A549 (cell line): ENCODE data around the gene OSBPL2. TPM values are rescaled to one million over a fixed set of nuclear protein-coding genes. Genes with fewer than 3 reads are reported as not detected.

Experiments used
- ATAC-seq, 2 experiments: fragments of 200-7000 bp in 1 of 2; fragments of >200 bp in 1 of 2; cut with Nextera tagmentation in 1 of 2; cut with Tn5 transposase in 1 of 2; 3 replicates each; pipeline versions ENCODE4 v1.8.0 to v1.9.1; 2018 to 2020; ENCODE audit warnings: mild to moderate bottlenecking in 1 of 2, moderate library complexity in 1 of 2
- CTCF ChIA-PET: fragments of 300-600 bp; sonication (Branson Sonifier 250); formaldehyde crosslinking; extraction: SDS; loops from one replicate; lab custom pipeline; 2021; ENCODE audit warnings: antibody characterized with exemption, inconsistent platforms; lab: Yijun Ruan, JAX
- POLR2A ChIA-PET: fragments of 350-600 bp; formaldehyde crosslinking; extraction: SDS; loops from one replicate; lab custom pipeline; 2021; ENCODE audit warnings: antibody characterized with exemption, inconsistent platforms; lab: Yijun Ruan, JAX
- DNase-seq, 2 experiments: peaks; one replicate each; pipeline versions ENCODE4 v3.0.0 to v3.0.0-alpha.2; 2011 to 2016; ENCODE audit warnings: low read depth in 1 of 2, low spot score in 1 of 2
- FAIRE-seq: peaks from 2 replicates; lab custom pipeline; 2011; peaks lifted over from hg19 to GRCh38; lab: Jason Lieb, UNC
- H3K27ac ChIP-seq, 2 experiments: fragments of >200 bp; sonication (Bioruptor Twin); formaldehyde crosslinking; 3 replicates each; pipeline ENCODE4 v1.5.1; 2016 to 2017
- H3K4me1 ChIP-seq: fragments of >200 bp; sonication (Bioruptor Twin); formaldehyde crosslinking; 3 replicates; pipeline ENCODE4 v1.6.1; 2016
- H3K4me2 ChIP-seq: fragments of >200 bp; sonication (Bioruptor Twin); formaldehyde crosslinking; 3 replicates; pipeline ENCODE4 v1.6.1; 2016
- H3K4me3 ChIP-seq: fragments of >200 bp; sonication (Bioruptor Twin); formaldehyde crosslinking; 3 replicates; pipeline ENCODE4 v1.5.1; 2016
- H3K9me3 ChIP-seq: fragments of >200 bp; sonication (Bioruptor Twin); formaldehyde crosslinking; 3 replicates; pipeline ENCODE4 v1.6.1; 2016
- ATOH8 ChIP-seq: fragments of 250-450 bp; sonication (Bioruptor Pico); IDR thresholded peaks from 2 replicates; pipeline ENCODE4 v1.5.0; 2020; ENCODE audit warnings: low read depth, mild to moderate bottlenecking, moderate library complexity
- CBX2 ChIP-seq: fragments of 200-600 bp; sonication (generic); IDR thresholded peaks from 2 replicates; pipeline ENCODE4 v1.6.1; 2016; ENCODE audit warnings: low read depth, mild to moderate bottlenecking, borderline replicate concordance
- CBX8 ChIP-seq: fragments of 200-600 bp; sonication (generic); IDR thresholded peaks from 2 replicates; pipeline ENCODE4 v1.6.1; 2016
- CEBPB ChIP-seq, 2 experiments: fragments of >200 bp in 1 of 2; sonication (Bioruptor Twin) in 1 of 2; formaldehyde crosslinking in 1 of 2; IDR thresholded peaks; 2 replicates each; pipeline ENCODE4 v1.6.1; 2012 to 2016
- CHD4 ChIP-seq: fragments of 200-600 bp; sonication (generic); IDR thresholded peaks from 2 replicates; pipeline ENCODE4 v1.6.1; 2016; ENCODE audit warnings: antibody characterized with exemption, mild to moderate bottlenecking, borderline replicate concordance
- EHF ChIP-seq: fragments of 250-450 bp; sonication (Bioruptor Pico); IDR thresholded peaks from 2 replicates; pipeline ENCODE4 v1.5.0; 2020; ENCODE audit warnings: mild to moderate bottlenecking
- ESRRA ChIP-seq: fragments of 150-350 bp; IDR thresholded peaks from 2 replicates; pipeline ENCODE4 v1.6.1; 2014; ENCODE audit warnings: mild to moderate bottlenecking, low read length, borderline replicate concordance
- FOSB ChIP-seq: fragments of 250-450 bp; sonication (Bioruptor Pico); IDR thresholded peaks from 2 replicates; pipeline ENCODE4 v1.5.0; 2020; ENCODE audit warnings: mild to moderate bottlenecking, moderate library complexity
- FOSL2 ChIP-seq, 2 experiments: fragments of 450-650 bp in 1 of 2; fragments of >200 bp in 1 of 2; sonication (Bioruptor Twin) in 1 of 2; formaldehyde crosslinking; IDR thresholded peaks; 2 replicates each; pipeline versions ENCODE4 v1.5.0 to v1.6.1; 2016 to 2020; ENCODE audit warnings: mild to moderate bottlenecking in 1 of 2, moderate library complexity in 1 of 2
- HMGXB4 ChIP-seq: fragments of 250-450 bp; sonication (Bioruptor Pico); IDR thresholded peaks from 2 replicates; pipeline ENCODE4 v1.5.0; 2021; ENCODE audit warnings: mild to moderate bottlenecking, moderate library complexity, borderline replicate concordance
- JUN ChIP-seq, 2 experiments: fragments of >200 bp; sonication (Bioruptor Twin); formaldehyde crosslinking; IDR thresholded peaks; 2 replicates in 1 of 2; 3 replicates in 1 of 2; pipeline ENCODE4 v1.6.1; 2016 to 2017
- MAFK ChIP-seq: fragments of 450-650 bp; IDR thresholded peaks from 2 replicates; pipeline ENCODE4 v1.6.1; 2014; ENCODE audit not compliant: partially characterized antibody
- MAX ChIP-seq: IDR thresholded peaks from 2 replicates; pipeline ENCODE4 v1.6.1; 2012
- MAZ ChIP-seq: fragments of 150-350 bp; IDR thresholded peaks from 2 replicates; pipeline ENCODE4 v1.6.1; 2014; ENCODE audit warnings: antibody characterized with exemption, low read depth, low read length, borderline replicate concordance
- NPAS2 ChIP-seq: fragments of 250-450 bp; sonication (Bioruptor Pico); IDR thresholded peaks from 2 replicates; pipeline ENCODE4 v1.8.0; 2022; ENCODE audit warnings: mild to moderate bottlenecking, moderate library complexity, borderline replicate concordance
- NR3C1 ChIP-seq: fragments of >200 bp; sonication (Bioruptor Twin); formaldehyde crosslinking; IDR thresholded peaks from 3 replicates; pipeline ENCODE4 v1.6.1; 2017
- POLR2A ChIP-seq: IDR thresholded peaks from 2 replicates; pipeline ENCODE4 v1.6.1; 2012; ENCODE audit warnings: mild to moderate bottlenecking, low read length
- POLR2AphosphoS2 ChIP-seq: conservative IDR thresholded peaks from 2 replicates; pipeline ENCODE4 v1.6.1; 2012; ENCODE audit warnings: low read length, improper control_type of control experiment, inconsistent platforms
- RNF2 ChIP-seq: fragments of 200-600 bp; sonication (generic); IDR thresholded peaks from 2 replicates; pipeline ENCODE4 v1.6.1; 2016; ENCODE audit warnings: low read depth, mild to moderate bottlenecking, antibody characterized with exemption, moderate library complexity, borderline replicate concordance
- SMC3 ChIP-seq: fragments of >200 bp; sonication (Bioruptor Twin); formaldehyde crosslinking; IDR thresholded peaks from 3 replicates; pipeline ENCODE4 v1.6.1; 2018; ENCODE audit warnings: inconsistent platforms
- SREBF2 ChIP-seq: fragments of 450-650 bp; IDR thresholded peaks from 2 replicates; pipeline ENCODE4 v1.6.1; 2014; ENCODE audit warnings: mild to moderate bottlenecking, moderate library complexity
- USF2 ChIP-seq: fragments of 450-650 bp; IDR thresholded peaks from 2 replicates; pipeline ENCODE4 v1.6.1; 2014; ENCODE audit warnings: antibody characterized with exemption
- ZFP36 ChIP-seq: fragments of 450-650 bp; IDR thresholded peaks from 2 replicates; pipeline ENCODE4 v1.6.1; 2014; ENCODE audit warnings: borderline replicate concordance; ENCODE audit not compliant: partially characterized antibody
- ZNF302 ChIP-seq: fragments of 250-450 bp; sonication (Bioruptor Pico); IDR thresholded peaks from 2 replicates; pipeline ENCODE4 v1.9.0; 2021; ENCODE audit warnings: inconsistent platforms, mild to moderate bottlenecking, moderate library complexity
- WGBS: methylation state at CpG from one replicate; pipeline ENCODE4 v1.1.6; 2017; ENCODE audit errors: missing lambda C conversion rate; 5-methylcytosine and 5-hydroxymethylcytosine counted together
- polyA plus RNA-seq, 4 experiments: library from polyadenylated mRNA; depleted of rRNA in 3 of 4; stranded (reverse); fragments of >200 nt; fragmentation: RNase III in 1 of 4; extraction: RNeasy Plus Mini Kit Qiagen cat#74134 plus additional on column Dnase treatment in 1 of 4; gene quantifications; 2 replicates in 3 of 4; 3 replicates in 1 of 4; pipeline ENCODE4 v1.2.3, GENCODE V29; 2011 to 2017
- TF ChIP-seq, protein P1 (sequence below): IDR thresholded peaks from 2 replicates; pipeline ENCODE4 v1.6.1; 2012
- TF ChIP-seq, protein P2 (sequence below): fragments of >200 bp; sonication (Bioruptor Twin); formaldehyde crosslinking; IDR thresholded peaks from 2 replicates; pipeline ENCODE4 v1.6.1; 2016
- TF ChIP-seq, protein P3 (sequence below): fragments of 150-350 bp; IDR thresholded peaks from 2 replicates; pipeline ENCODE4 v1.6.1; 2014; ENCODE audit warnings: low read depth, mild to moderate bottlenecking, low read length
- TF ChIP-seq, protein P4 (sequence below): IDR thresholded peaks from 2 replicates; pipeline ENCODE4 v1.6.1; 2012; ENCODE audit warnings: low read depth, borderline replicate concordance

The OSBPL2 gene
- polyA plus RNA-seq, 2 of the 4 experiments (the other 2 are of a cell fraction) = 14.6 to 14.8 TPM

- no peak overlapping the region for H3K4me2 ChIP-seq
- CTCF ChIA-PET = interaction anchor here (0.7 to 2.3 kb wide), 4 partner anchors 13 to 23 kb away, joined by 3 to 7 read pairs (median 4); no protein-coding TSS in a partner anchor
- WGBS = 93% methylated on average over 5 of the region's 8 CpGs
- DNase-seq (no peak), ATAC-seq (no peak), FAIRE-seq (no peak)
- no peak overlapping the region for H3K27ac ChIP-seq
- H3K4me1 ChIP-seq = no peaks in the 10 kb centered on the region
- H3K4me3 ChIP-seq = no peak overlapping the region
- no peaks in the 10 kb centered on the region for H3K9me3 ChIP-seq
- TF ChIP-seq FOSL2 (IDR thresholded peaks at IDR 0.05) (no peak), FOSL2 (CRISPR knock-in tag; IDR thresholded peaks at IDR 0.05) (no peak), NPAS2 (no peak), EHF (no peak), MAFK (no peak), ZFP36 (no peak), NR3C1 (no peak), ZNF302 (CRISPR knock-in tag) (no peak), ATOH8 (CRISPR knock-in tag) (no peak), POLR2AphosphoS2 (no peak), CHD4 (no peak), SREBF2 (no peak), CBX8 (no peak), MAX (no peak), SMC3 (no peak), USF2 (no peak), RNF2 (no peak)
- TF ChIP-seq, protein P1, sequence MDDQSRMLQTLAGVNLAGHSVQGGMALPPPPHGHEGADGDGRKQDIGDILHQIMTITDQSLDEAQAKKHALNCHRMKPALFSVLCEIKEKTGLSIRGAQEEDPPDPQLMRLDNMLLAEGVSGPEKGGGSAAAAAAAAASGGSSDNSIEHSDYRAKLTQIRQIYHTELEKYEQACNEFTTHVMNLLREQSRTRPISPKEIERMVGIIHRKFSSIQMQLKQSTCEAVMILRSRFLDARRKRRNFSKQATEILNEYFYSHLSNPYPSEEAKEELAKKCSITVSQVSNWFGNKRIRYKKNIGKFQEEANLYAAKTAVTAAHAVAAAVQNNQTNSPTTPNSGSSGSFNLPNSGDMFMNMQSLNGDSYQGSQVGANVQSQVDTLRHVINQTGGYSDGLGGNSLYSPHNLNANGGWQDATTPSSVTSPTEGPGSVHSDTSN = no peak
- TF ChIP-seq, protein P2, sequence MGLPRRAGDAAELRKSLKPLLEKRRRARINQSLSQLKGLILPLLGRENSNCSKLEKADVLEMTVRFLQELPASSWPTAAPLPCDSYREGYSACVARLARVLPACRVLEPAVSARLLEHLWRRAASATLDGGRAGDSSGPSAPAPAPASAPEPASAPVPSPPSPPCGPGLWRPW = no peak
- TF ChIP-seq, protein P3, sequence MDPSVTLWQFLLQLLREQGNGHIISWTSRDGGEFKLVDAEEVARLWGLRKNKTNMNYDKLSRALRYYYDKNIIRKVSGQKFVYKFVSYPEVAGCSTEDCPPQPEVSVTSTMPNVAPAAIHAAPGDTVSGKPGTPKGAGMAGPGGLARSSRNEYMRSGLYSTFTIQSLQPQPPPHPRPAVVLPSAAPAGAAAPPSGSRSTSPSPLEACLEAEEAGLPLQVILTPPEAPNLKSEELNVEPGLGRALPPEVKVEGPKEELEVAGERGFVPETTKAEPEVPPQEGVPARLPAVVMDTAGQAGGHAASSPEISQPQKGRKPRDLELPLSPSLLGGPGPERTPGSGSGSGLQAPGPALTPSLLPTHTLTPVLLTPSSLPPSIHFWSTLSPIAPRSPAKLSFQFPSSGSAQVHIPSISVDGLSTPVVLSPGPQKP = no peak
- TF ChIP-seq, all 56 proteins: peak for 0
- POLR2A ChIA-PET = no interaction called here
Measured at GRCh38 chr20:62259294-62259565, 20.9 kb downstream of the OSBPL2 start.

DNA sequence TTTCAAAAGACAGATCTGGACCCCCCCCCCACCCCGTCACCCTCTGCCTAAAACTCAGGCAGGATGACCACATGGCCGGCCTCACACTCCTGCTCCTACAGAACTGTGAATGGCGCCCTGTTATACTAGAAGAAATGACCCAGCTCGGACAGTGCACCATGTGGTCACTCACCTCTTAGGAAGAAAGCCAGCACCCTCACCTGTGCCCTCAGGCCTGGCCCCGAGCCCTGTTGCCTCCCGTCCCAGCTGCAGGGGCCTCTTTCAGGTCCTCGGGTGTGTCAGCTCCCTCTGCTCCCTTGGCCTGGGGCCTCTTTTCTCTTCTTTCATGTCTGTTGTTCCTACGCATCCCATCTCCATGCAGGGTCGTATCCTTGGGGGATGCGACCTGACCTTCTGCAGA, 23.7 kb downstream of the OSBPL2 start:
- TF ChIP-seq FOSB = no peak
- TF ChIP-seq, protein P4, sequence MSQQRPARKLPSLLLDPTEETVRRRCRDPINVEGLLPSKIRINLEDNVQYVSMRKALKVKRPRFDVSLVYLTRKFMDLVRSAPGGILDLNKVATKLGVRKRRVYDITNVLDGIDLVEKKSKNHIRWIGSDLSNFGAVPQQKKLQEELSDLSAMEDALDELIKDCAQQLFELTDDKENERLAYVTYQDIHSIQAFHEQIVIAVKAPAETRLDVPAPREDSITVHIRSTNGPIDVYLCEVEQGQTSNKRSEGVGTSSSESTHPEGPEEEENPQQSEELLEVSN = no peak
- no peak for TF ChIP-seq POLR2A
- TF ChIP-seq CBX2 = no peak
- no peak for TF ChIP-seq MAZ
- TF ChIP-seq CEBPB (IDR thresholded peaks at IDR 0.05) = no peak
- no peak for TF ChIP-seq ESRRA
- TF ChIP-seq HMGXB4 (CRISPR knock-in tag) = no peak
- TF ChIP-seq, protein P1 = no peak
- no peak for TF ChIP-seq JUN (IDR thresholded peaks at IDR 0.05)
- TF ChIP-seq, all 56 proteins: peak for 0
- CTCF ChIA-PET = no interaction called here
- H3K9me3 ChIP-seq = peaks cover 15% of the 10 kb centered on the region; the same call in 2 of the 3 replicates
- no peaks in the 10 kb centered on the region for H3K4me1 ChIP-seq
- no peak overlapping the region for H3K4me2 ChIP-seq
- DNase-seq = no peak
- no peak for FAIRE-seq
- 85% methylated on average over 9 of the region's 10 CpGs for WGBS
- ATAC-seq = no peak
- H3K27ac ChIP-seq = no peak overlapping the region
- POLR2A ChIA-PET = no interaction called here
- H3K4me3 ChIP-seq = no peak overlapping the region
